Ovary (tissue), 9 donors: Measurements from ENCODE around the gene DHX38. TPM values are rescaled to one million over a fixed set of nuclear protein-coding genes. Genes with fewer than 3 reads are reported as not detected.

Source experiments
- DNase-seq, 5 donors: peaks; one replicate each; pipeline ENCODE4 v3.0.0-alpha.2; 2019 to 2020
- H3K27ac ChIP-seq, 2 donors: fragments of 200-600 bp; one replicate each; pipeline versions ENCODE4 v1.5.1 to v1.8.0; 2019 to 2022
- H3K27me3 ChIP-seq: fragments of 200-600 bp; one replicate; pipeline ENCODE4 v1.8.0; 2022
- H3K36me3 ChIP-seq: fragments of 200-600 bp; sonication (generic); one replicate; pipeline ENCODE4 v1.5.1; 2019
- H3K4me1 ChIP-seq: one replicate; pipeline ENCODE4 v1.8.1; 2013; ENCODE audit warnings: mild to moderate bottlenecking, moderate library complexity; ENCODE audit not compliant: insufficient read depth
- H3K4me3 ChIP-seq: fragments of 200-600 bp; sonication (generic); one replicate; pipeline ENCODE4 v1.5.1; 2017
- H3K9me3 ChIP-seq, 2 donors: fragments of 200-600 bp in 1 of 2; sonication (generic) in 1 of 2; one replicate each; pipeline versions ENCODE4 v1.5.1 to v1.8.1; 2013 to 2019; ENCODE audit warnings: mild to moderate bottlenecking in 1 of 2, moderate library complexity in 1 of 2
- EP300 ChIP-seq: sonication (generic); formaldehyde crosslinking; IDR thresholded peaks from one replicate; pipeline ENCODE4 v1.6.1; 2017; ENCODE audit warnings: antibody characterized with exemption
- POLR2A ChIP-seq: fragments of 450-650 bp; IDR thresholded peaks from one replicate; pipeline ENCODE4 v1.6.1; 2017; ENCODE audit warnings: antibody characterized with exemption, mild to moderate bottlenecking, moderate library complexity
- WGBS, 3 donors: extraction: QIAGEN DNeasy Blood & Tissue Kit in 1 of 3; methylation state at CpG; one replicate each; pipeline versions ENCODE4 v1.1.5 to v1.1.7; 2013 to 2017; 5-methylcytosine and 5-hydroxymethylcytosine counted together
- intact Hi-C, 4 donors: fragments of 100-400 bp; cut with DNase I; formaldehyde crosslinking; loops; one replicate each; pipeline versions ENCODE4 v1.11.0 to v1.15.1; 2022 to 2023
- polyA plus RNA-seq, 2 donors: library from polyadenylated mRNA; stranded (reverse); fragments of 200-250 nt in 1 of 2; fragments of 350-450 nt in 1 of 2; fragmentation: Illumina TruSeq in 1 of 2; extraction: RNeasy Lipid Tissue Mini Kit (QIAGEN cat#74804) in 1 of 2; gene quantifications; one replicate each; pipeline ENCODE4 v1.2.3, GENCODE V29; 2013 to 2014
- total RNA-seq, 7 donors: library from RNA; depleted of rRNA in 2 of 7; stranded (reverse); fragments of >200 nt in 2 of 7; fragmentation: NEBNext Ultra II Directional in 3 of 7; extraction: Animal tissue kit (Norgen Biotek cat#: 25700) in 3 of 7; gene quantifications; one replicate each; pipeline versions ENCODE4 v1.1.0 to v1.2.4, GENCODE V29; 2016 to 2023
- TF ChIP-seq, protein P1 (sequence below), 3 donors: fragments of 450-650 bp in 2 of 3; fragments of 200-600 bp in 1 of 3; IDR thresholded peaks; one replicate each; pipeline versions ENCODE4 v1.5.1 to v1.8.0; 2016 to 2022; ENCODE audit warnings: antibody characterized with exemption in 3 of 3, mild to moderate bottlenecking in 1 of 3
- donor health status: DM: no; HTN: no; CAD: no; lungs with moderate emphysema.
- donor health status: DM: no; HTN: no; CAD: no.
- donor health status: Bipolar disorder and iron deficiency.
- donor health status: DM: yes; HTN: yes; CAD: no.
- donor health status: DM: no; HTN: no; CAD: no.
- donor health status: DM: yes; HTN: yes; CAD: no.

DHX38 gene
- total and polyA plus RNA-seq, 9 donors: 33.0 to 81.7 (median 59.1) TPM

GRCh38 chr16:72101195-72101594 is 7.5 kb downstream of the DHX38 start:
- TF ChIP-seq POLR2A (no peak), EP300 (no peak)
- TF ChIP-seq, protein P1, sequence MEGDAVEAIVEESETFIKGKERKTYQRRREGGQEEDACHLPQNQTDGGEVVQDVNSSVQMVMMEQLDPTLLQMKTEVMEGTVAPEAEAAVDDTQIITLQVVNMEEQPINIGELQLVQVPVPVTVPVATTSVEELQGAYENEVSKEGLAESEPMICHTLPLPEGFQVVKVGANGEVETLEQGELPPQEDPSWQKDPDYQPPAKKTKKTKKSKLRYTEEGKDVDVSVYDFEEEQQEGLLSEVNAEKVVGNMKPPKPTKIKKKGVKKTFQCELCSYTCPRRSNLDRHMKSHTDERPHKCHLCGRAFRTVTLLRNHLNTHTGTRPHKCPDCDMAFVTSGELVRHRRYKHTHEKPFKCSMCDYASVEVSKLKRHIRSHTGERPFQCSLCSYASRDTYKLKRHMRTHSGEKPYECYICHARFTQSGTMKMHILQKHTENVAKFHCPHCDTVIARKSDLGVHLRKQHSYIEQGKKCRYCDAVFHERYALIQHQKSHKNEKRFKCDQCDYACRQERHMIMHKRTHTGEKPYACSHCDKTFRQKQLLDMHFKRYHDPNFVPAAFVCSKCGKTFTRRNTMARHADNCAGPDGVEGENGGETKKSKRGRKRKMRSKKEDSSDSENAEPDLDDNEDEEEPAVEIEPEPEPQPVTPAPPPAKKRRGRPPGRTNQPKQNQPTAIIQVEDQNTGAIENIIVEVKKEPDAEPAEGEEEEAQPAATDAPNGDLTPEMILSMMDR (IDR thresholded peaks at IDR 0.05): no peak
- intact Hi-C loops: loop anchor here in 1 of 4 donors (5.0 kb wide), 1 partner anchor 34 kb away; no protein-coding TSS in a partner anchor
- DNase-seq: no peak
- Histone ChIP-seq H3K4me3 (no peak overlapping the region), H3K27ac (no peak overlapping the region), H3K27me3 (no peaks in the 10 kb centered on the region), H3K9me3 (no peaks in the 10 kb centered on the region), H3K4me1 (no peaks in the 10 kb centered on the region), H3K36me3 (no peaks in the 10 kb centered on the region)
- 36 to 50% (median 40%) methylated on average over 10 of the region's 10 CpGs for WGBS, 3 donors

- no peak for TF ChIP-seq POLR2A
- no peaks in the 10 kb centered on the region for H3K27me3 ChIP-seq
- H3K27ac ChIP-seq: no peak overlapping the region
- WGBS, 3 donors: 89 to 94% (median 92%) methylated on average over 8 to 9 of the region's 9 CpGs
- intact Hi-C loops: loop anchor here in 1 of 4 donors (5.0 kb wide), 1 partner anchor 38 kb away; no protein-coding TSS in a partner anchor
- peaks cover 3% of the 10 kb centered on the region for H3K36me3 ChIP-seq
- no peaks in the 10 kb centered on the region for H3K9me3 ChIP-seq
- H3K4me3 ChIP-seq: no peak overlapping the region
- no peak for DNase-seq
- no peaks in the 10 kb centered on the region for H3K4me1 ChIP-seq
Measured at GRCh38 chr16:72104905-72105304, 11.3 kb downstream of the DHX38 start.

DNA sequence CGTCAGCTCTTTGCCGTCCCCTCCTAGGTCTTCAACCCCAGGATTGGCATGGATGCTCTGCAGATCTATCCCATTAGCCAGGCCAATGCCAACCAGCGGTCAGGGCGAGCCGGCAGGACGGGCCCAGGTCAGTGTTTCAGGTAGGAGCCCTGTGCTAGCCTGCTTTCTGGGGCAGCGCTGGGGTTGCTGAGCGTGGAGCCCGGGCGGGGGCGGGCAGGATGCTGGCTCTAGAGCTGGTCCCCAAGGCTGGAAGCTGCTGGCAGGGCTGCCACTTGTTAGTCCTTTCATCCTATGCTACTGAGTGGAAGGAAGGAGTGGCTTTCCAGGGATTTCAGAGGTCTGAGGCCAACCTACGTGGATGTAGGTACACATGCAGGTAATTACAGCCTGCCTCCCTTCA is 12.3 kb downstream of the DHX38 start:
- H3K27ac ChIP-seq: no peak overlapping the region
- H3K27me3 ChIP-seq: no peaks in the 10 kb centered on the region
- H3K9me3 ChIP-seq: no peaks in the 10 kb centered on the region
- DNase-seq: no peak
- no peaks in the 10 kb centered on the region for H3K4me1 ChIP-seq
- no peak for TF ChIP-seq EP300
- TF ChIP-seq, protein P1 (IDR thresholded peaks at IDR 0.05): no peak
- TF ChIP-seq POLR2A: no peak
- whole genome bisulfite sequencing, 3 donors: 95 to 96% (median 96%) methylated on average over 12 of the region's 12 CpGs
- H3K4me3 ChIP-seq: no peak overlapping the region
- H3K36me3 ChIP-seq: peaks cover 4% of the 10 kb centered on the region
- intact Hi-C loops: no loop called here

DNA sequence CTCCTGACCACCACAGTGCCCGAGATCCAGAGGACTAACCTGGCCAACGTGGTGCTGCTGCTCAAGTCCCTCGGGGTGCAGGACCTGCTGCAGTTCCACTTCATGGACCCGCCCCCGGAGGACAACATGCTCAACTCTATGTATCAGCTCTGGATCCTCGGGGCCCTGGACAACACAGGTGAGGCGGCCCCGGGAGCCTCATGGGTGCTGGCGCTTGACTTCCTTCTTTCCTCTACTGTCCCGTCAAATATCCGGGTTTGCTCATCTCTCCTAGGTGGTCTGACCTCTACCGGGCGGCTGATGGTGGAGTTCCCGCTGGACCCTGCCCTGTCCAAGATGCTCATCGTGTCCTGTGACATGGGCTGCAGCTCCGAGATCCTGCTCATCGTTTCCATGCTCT is 13.7 kb downstream of the DHX38 start:
- no peaks in the 10 kb centered on the region for H3K4me1 ChIP-seq
- no peak overlapping the region for H3K27ac ChIP-seq
- TF ChIP-seq, protein P1 (IDR thresholded peaks at IDR 0.05): no peak
- TF ChIP-seq POLR2A: no peak
- TF ChIP-seq EP300: no peak
- peaks cover 6% of the 10 kb centered on the region for H3K36me3 ChIP-seq
- 89 to 92% (median 90%) methylated on average over 17 of the region's 17 CpGs for WGBS, 3 donors
- DNase-seq: no peak
- no peaks in the 10 kb centered on the region for H3K9me3 ChIP-seq
- no peaks in the 10 kb centered on the region for H3K27me3 ChIP-seq
- no peak overlapping the region for H3K4me3 ChIP-seq
- intact Hi-C loops: no loop called here

DNA sequence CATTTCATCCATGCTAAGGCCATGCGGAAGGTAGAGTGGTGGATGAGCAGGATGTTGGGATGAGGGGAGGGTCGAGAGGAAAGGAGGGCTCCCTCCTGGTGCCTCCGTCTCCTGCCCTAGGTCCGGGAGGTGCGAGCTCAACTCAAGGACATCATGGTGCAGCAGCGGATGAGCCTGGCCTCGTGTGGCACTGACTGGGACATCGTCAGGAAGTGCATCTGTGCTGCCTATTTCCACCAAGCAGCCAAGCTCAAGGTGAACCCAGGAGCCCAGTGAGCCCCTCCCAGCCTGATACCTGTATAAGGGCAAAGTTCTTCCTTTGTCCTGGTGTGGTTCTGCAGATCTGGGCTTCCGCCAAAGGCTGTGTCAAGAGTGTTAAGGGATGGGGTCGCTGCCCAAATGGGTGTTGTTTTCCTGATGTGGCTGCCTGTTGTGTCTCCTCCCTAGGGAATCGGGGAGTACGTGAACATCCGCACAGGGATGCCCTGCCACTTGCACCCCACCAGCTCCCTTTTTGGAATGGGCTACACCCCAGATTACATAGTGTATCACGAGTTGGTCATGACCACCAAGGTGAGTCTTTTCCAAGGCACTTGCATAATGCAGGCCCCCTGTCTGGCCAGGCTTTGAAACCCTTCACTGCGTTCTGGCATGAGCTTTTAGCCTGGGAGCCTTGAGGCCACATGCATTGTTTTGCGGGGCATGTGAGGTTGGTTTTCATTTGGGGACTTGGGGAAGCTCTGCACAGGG is 14.9 kb downstream of the DHX38 start:
- Histone ChIP-seq H3K4me1 (no peaks in the 10 kb centered on the region), H3K36me3 (peaks cover 6% of the 10 kb centered on the region), H3K4me3 (no peak overlapping the region), H3K27ac (no peak overlapping the region), H3K9me3 (no peaks in the 10 kb centered on the region), H3K27me3 (no peaks in the 10 kb centered on the region)
- WGBS, 3 donors: 85 to 90% (median 86%) methylated on average over 16 of the region's 16 CpGs
- intact Hi-C loops: no loop called here
- TF ChIP-seq, protein P1 (IDR thresholded peaks at IDR 0.05): no peak
- no peak for TF ChIP-seq POLR2A
- DNase-seq: no peak
